CD4-positive, alpha-beta T cell treated with Interleukin-2 at 100 ng/mL for 4 hours (primary cell): ENCODE data around the gene CPVL.

Source experiments
- DNase-seq: peaks from one replicate; pipeline ENCODE4 v3.0.0-alpha.2; 2020; ENCODE audit warnings: low spot score

The CPVL gene

DNA sequence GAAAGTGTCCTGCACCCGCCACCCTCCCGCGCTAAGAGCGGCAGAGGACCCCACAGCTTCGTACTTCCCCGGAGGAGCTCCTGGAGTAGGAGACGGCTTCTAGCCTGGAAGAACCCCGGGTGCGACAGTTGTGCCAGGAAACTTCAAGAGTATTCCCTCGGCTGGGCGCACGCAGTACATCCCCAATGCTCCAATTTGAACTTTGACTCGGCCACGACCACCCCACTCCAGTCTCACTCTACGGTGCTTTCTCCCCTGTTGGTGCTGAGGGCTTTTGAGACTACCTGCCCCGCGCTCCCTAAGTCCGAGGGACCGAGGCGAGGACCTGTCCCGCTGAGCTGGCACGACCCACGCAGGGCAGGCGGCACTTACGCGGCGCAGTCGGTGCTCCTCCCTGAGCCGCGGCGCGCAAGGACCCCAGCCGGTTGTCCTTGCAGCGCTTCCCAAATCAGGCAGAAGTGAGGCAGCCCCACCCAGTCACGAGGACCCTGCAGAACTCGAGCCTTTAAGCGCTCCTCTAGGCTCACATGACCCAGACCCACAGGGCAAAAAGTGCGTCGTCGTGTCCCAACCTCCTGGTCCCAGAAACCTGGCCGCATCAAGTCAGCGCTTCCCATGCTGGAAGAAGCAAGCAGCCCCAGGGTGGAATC, at the start of gene CPVL:
TSS of gene CPVL (minus strand) at position 481 of the 650 bp plus-strand sequence. CDS start 25,476 bp downstream, outside the sequence.
- DNase-seq: no peak

DNA sequence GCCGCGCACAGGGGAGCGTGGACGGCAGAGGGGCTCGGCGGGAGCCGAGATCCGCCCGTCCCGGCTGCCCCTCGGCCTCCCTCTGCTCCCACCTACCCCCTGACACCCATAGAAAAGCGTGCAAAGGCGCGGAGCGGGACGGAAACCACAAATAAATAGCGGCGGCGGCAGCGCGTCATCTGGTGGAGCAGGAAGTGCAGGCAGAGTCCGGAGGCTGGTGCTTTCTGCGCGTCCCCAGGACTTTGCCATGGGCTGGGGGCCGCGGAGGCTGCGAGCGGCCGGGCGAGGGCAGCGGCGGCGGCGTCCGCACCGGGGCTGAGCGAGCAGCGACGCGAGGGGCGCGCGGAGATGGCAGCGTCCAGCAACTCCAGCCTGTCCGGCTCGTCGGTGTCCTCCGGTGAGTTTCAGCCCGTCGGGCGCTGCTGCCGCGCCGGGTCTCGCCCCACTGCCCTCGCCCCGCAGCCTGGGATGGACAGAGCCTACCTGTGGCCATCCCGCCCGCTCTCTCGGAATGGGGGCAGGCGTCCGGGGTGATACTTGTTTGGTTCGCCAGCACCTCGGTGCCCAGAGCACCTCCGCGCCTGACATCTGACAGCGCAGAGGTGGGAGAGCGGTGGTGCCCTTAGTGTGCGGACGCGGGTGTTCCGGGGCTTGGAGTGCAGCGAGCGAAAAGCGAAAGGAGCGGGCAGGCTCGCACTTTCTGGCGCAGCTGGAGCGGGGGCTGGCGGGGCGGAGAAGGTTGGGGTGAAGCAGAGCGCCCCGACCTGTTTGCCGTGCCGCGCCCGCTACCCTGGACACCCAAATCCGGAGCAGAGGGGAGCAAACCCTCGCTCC, 48.5 kb upstream of the CPVL start, which contains the start of gene CHN2:
TSS of gene CHN2 (plus strand) at position 182 of the 834 bp plus-strand sequence.
- DNase-seq: peak; percentile 44

DNA sequence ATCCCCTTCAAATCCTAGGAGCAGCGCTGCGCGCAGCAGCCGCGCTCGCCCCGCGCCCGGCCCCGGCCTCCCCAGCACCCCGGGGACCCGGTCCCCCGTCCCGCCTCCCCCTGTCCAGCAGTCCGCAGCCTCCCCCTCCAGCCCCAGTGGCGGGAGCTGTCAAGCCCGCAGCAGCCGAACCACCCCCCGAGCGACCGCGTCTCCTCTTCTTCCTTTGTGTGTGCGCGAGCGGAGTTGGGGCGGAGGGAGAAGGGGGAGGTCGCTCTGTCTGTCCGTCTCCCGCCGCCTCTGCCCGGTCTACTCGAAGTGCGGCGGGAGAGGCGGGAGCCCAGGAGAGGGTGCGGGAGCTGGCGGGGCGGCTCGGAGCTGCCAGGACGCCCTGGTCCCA, 47.9 kb upstream of the CPVL start:
- DNase-seq: no peak

DNA sequence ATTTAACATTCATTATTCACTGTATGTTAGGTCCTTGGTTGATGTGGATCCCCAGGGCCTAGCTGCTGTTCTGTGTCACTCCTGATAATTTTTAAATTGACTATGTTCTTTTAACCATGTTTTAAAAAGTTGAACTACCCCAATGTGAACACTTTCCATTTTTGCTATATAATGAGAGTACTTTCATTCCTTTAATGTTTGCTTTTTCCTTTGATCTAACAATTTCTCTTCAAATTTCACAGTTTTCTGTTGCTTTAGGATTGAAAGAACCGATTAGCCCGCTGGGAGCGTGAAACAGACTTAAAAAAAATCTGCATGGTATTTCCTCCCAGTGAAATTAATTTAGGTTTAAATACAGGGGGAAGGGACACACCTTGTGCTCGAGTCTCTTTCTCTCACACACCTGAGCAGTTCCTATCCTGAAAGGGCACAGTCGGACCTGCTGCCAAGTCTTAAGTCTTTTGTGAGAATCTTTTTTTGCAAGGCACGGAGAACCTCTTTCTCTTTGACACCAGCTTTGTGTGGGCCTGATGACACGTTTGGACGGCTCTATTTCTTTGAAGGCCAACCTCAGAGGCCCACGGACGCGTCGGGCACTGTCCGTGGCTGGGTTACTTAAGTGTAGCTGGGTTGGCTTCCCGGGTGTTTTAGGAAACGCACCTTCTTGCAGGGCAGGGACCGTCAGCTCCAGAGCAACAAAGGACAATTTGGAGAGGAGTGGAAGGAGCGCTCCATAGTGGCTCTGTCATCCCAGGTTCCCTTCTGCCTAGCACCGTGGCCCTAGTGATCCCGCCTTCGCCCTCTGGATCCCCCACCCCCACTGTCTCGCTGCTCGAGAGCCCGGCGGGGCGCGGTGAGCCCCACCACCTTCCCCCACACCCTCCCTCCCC, 47.2 kb upstream of the CPVL start:
- DNase-seq: no peak

DNA sequence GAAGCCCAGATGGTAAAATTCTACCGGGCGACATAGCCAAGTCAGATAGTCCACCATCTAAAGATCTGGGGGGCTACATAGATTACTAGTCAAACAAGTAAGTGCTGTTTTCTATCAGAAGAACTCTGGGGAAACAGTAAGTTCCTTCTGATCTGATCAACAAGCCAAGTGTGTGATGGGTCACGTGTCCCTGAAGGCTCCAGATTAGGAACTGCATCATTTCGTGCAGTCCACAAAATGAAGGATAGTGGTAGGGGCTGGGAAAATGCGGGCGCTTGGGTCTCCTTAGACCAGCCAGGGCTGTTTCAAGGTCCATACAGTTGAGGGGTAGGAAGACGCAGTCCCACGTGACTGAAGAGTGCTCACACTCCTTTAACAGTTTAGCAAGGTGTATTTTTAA, 46.5 kb upstream of the CPVL start:
- no peak for DNase-seq

DNA sequence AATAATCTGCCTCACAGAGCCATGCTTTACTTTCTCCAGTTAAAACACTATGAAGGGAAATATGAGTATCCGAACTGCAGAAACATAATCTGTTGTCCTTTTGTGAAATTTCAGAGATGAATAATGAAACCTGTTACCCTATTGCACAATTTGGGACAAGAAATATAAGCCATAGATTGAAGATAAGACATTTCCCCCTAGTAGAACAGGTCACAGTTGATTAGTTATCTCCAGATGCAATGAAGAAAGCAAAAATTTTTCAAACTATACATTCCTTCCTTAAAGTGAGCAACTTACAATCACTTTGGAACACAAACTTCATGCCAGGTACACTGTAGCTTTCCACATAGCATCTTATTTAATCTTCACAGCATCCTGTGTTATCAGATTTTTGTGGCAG, 46.0 kb upstream of the CPVL start:
- no peak for DNase-seq

DNA sequence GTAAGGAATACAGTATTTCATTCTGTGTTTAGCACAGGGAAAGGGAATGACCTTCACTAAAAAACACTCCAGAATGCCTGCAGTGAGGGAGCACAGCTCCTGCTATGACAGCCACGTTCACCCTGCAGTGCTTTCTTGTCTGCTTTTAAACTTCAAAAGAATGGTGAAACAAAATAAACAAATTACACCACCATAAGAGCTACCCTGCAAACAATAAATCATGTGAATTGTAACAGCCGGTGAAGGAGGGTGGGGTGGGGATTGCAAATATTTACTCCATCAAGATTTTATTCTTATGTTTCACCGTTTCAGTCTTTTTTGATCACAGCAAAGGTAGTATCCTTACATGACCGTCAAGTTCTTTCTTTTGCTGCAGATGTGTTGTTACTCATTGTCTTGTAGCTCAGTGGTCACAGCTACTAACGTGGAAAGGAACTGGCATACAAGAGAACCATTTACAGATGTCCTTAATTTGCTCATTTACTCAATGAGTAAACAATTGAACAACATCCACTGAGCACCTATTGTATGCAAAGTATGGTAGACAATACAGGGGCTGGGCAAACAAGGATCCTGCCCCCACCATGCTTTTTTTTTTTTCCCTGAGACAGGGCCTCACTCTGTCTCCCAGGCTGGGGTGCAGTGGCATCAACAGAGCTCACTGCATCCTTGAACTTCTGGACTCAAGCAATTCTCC, 44.2 kb upstream of the CPVL start:
- no peak for DNase-seq

DNA sequence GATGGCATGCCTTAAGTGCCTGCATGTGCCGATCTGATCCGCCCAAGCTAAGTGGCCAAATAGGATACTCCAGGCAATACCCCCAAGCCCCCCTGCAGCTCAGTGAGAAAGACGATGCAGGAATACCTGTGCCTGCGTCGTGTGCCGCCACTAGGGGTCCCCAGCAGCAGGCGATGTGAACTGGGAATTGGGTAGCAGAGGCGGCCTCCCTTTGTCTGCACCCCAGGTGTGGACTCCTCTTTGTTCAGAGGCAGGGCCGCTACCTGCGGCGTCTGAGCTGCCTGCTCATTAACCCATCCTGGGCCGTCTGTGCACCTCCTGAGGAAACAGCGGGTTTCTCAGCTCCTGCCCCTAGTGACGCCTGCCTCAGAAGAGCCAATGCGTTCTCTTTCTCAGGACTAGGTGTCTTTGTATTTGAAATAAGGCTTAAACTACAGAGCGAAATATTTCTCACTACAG, 43.4 kb upstream of the CPVL start:
- DNase-seq: peak; percentile 61

DNA sequence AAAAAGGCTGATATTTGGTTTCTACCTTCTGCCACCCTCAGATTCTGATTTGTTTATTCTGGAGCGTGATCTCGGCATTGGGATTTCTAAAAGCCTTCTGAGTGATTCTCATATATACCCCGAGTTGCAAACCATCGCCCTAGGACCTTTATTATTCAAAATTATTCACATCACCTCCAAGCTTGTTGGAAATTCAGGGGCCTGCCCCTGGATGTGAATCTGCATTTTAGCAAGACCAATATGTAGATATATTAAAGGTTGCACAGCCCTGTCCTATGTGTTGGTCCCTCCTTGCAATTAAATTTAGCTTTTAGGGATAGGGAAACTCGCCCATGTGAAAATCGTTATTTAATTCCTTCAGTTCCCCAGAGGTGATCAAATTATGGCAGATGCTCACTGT, 39.3 kb upstream of the CPVL start:
- no peak for DNase-seq

DNA sequence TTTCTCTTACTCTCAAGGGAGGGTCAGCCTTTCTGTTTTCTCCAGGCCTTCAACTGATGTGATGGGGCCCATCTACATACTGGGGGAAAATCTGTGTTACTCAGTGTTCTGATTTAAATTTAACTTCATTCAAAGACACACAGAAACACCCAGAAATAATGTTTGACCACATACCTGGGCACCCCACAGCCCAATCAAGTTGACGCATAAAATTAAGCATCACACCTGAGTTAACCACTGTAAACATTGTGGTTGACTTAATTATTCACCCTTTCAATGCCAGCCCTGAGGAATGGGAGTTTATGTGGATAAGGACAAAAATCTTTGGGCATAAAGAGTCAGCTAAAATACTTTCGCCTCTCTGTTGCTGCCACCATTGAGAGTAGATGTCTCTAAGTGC, 38.3 kb upstream of the CPVL start:
- no peak for DNase-seq

DNA sequence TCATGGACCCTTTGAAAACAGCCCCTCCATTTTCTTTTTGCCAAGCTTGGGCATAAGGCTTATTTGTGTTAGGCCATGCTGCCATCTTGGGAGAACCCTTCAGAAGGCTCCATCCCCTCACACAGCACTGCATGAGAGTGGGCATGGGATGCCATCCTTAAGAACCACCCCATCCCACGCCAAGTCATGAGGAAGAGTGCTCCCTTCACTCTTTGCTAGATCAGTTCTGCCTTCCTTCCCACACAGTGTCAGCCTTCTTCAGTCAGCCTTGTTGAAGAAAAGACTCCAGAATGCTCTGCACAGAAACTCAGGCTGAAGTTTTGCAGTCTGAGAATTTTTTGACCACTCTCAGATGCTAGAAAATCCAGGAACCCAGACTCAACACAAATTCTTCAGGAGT, 32.8 kb upstream of the CPVL start:
- DNase-seq: no peak

DNA sequence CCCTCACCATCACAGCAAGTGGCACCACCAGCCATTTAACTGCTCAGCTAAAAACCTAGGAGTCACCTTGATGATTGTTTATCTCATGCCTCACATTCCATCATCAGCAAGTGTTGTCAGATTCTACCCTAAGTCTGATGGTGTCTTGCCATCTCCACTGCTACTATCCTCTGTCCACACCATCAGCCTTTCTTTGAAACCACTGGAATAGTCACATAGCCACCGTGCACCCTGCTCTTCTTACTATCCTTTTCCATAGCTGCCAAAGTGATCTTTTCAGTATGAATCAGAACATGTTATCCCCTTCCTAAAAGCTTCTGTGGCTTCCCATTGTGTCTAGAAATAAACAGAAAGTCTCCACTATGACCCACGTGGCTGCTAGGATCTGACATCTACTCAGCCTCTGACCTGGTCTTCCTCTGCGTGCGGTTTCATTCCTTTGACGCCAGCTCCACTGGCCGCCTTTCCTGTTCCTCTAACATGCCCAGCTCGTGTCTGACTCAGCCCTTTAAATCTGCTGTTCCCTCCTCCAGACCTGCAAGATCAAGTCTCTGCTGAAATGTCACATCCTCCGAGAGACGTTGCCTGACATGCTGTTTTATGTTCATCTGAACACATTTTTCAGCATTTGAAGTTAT, 31.7 kb upstream of the CPVL start:
- no peak for DNase-seq

DNA sequence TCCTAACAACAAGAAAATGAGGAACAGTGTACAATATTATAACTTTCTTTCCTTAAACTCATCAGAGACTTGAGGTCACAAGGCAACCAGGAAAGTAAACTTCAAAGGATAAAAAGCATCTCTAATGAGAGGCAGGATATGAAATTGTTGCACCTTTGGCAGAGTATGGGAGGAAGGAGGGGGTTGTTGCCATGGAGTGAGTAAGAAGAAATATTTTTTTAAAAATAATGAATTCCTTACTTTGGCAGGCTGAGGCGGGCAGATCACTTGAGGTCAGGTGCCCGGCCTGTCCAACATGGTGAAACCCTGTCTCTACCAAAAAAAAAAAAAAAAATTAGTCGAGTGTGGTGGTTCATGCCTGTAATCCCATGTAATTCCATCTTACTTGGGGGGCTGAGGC, 27.1 kb upstream of the CPVL start:
- DNase-seq: no peak

DNA sequence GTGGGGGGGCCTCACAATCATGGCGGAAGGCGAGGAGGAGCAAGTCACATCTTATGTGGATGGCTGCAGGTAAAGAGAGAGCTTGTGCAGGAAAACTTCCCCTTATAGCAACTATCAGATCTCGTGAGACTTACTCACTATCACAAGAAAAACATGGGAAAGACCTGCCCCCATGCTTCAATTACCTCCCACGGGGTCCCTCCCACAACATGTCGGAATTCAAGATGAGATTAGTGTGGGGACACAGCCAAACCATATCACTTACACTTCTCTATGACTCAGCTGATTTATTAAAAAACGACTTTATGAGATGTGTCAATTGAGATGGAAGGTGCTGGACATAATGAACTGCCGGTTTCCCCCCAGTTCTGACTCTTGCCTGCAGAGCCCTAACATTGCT, 24.4 kb upstream of the CPVL start:
- no peak for DNase-seq

DNA sequence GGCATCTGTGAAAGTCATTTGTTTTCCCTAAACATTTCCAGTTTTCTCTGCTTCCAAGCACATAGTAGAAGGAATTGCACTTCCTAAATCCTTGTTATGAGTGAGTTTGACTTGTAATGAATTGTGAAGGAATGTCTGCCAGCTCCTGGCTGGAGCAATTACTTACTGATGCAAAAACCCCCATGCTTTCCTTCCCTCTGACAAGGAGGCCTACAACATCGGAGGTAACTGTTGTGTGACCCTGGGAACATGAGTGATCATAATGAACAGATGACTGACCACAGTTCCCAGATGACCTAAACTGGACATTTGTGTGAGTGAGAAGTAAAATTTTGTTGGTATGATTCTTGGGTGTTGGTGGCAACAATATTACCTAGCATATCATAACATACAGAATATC, 21.4 kb upstream of the CPVL start:
- DNase-seq: no peak

DNA sequence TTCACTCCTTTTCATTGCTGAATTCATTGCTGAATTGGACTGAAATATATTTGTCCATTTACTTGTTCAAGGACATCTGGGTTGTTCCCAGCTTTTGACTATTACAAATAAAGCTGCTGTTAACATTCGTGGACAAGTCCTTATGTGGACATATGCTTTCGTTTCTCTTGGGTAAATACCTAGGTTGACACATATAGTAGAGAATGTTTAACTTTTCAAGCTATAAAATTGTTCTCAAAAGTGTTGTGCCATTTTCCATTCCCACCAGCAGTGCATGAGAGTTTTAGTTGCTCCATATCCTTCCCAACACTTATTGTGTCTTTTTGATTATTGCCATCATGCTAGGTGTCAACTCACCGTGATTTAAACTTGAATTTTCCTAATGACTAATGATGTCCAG, 17.5 kb upstream of the CPVL start:
- no peak for DNase-seq

DNA sequence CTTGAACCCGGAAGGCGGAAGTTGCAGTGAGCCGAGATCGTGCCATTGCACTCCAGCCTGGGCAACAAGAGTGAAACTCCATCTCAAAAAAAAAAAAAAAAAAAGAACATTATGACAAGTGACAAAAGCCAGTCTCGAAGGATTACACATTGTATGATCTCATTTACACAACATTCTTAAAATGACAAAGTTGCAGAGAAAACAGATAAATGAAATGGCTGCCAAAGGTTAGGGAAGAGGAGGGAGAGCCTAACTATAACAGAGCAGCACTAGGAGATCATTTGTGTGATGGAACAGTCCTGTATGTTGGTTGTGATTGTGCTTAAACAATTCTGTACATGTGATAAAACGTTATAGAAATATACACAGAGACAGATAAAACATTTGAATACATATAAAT, 16.2 kb upstream of the CPVL start:
- no peak for DNase-seq

DNA sequence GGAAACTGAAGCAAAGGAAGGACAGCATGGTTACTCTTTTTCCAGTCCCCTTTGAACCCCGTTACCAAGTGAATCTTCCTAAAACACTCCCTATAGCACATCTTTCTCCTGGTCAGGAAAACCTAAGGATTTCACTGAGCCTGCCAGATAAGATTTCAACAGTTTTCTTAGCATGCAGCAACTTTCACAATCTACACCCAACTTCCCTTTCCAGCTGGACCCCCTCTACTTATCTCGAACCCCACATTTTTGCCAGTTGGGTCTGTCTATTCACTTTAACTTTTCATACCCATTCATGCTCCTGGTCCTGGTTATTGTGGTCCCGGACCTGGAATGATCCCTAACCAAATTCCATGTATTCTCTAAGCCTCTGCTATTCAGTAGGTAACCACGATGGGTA, 14.9 kb upstream of the CPVL start:
- no peak for DNase-seq

DNA sequence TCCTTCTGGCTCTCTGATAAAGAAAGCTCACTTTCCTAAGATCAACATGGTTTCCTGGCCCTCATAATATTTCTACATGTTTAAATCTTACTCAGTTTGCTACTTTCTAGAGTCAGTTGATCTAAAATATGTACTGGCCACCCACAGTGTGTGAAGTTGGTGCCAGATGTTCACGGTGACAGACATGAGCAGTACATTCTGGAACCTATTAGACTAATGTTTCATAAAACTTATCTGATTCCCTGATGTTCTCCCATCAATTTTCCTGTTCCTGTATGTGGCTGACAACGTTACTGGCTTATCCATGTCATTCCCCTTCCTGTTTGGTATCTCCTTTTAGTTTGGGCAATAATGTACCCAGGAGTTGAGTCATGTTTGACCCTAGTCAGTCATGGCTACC, 13.7 kb upstream of the CPVL start:
- DNase-seq: no peak

DNA sequence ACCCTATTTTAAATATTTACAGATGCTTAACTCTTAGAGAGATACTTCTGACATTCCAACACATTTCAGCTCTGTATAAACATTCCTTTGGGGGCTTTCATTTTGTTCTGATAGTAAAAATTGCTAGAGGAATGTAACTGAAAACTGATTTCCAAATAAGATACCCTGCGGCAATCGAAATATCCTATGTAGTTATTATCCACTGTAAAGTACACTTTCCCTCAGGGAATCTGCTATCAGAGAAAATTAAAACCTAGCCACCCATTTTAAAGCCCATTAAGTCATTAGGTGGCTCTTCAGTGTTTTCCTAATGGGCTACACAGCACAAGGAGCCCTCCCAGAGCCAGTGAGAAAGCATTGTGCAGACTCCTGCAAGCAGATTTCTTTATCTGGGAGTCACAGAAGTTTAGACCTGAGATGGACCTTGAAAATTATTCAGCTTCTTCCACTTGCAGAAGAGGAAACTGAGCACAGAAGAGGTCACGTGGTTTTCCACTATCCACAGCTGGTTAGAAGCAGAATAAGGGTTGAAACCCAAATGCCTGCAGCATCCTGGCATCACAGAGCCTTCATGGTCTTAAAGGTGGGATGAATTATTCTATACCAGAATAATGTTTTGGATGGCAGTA, 12.6 kb upstream of the CPVL start:
- DNase-seq: no peak

DNA sequence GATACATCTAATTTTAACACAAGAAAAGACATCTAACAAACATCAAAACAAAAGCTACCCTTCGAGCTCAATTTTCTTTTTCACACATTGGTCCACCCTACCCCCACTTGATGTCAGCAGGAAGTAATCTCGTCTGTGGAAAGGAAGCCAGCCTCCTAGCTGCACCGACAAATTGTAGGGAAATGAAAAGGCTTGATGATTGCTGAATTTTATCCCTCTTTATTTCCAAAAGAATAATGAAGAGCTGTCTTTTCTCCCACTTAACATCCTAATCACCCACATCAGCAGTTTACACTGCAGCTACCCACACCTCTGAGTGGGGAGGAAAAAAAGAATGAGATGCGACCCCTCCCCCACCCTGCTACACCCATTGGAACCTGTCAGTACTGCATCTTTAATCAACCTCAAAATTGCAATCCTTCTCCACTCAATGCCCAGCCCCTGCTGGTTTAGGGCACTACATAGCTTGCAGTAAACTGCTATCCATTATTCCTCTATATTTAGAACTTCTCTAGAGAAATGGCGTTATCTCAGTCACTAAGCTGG, 10.6 kb upstream of the CPVL start:
- DNase-seq: no peak
